Measurements from ENCODE around the gene SIGMAR1.

Gene SIGMAR1

GRCh38 chr9:34625186-34625486 is 12.5 kb downstream of the SIGMAR1 start:
- no peaks in the 10 kb centered on the region for H4K20me1 ChIP-seq (ENCODE audit: insufficient read depth, low read length, poor library complexity, severe bottlenecking)
- peaks cover 40% of the 10 kb centered on the region for H3K27me3 ChIP-seq (ENCODE audit: insufficient read depth, low read length, poor library complexity, severe bottlenecking)
- H3K9me3 ChIP-seq (ENCODE audit: insufficient read depth, low read depth, low read length), result no peaks in the 10 kb centered on the region
- H2AFZ ChIP-seq (ENCODE audit: low read length), result no peak overlapping the region
- no peak overlapping the region for H3K4me3 ChIP-seq (ENCODE audit: low read length, poor library complexity, severe bottlenecking)
- peaks cover 4% of the 10 kb centered on the region for H3K4me1 ChIP-seq (ENCODE audit: insufficient read depth, low read length, poor library complexity, severe bottlenecking)
- H3K4me2 ChIP-seq (ENCODE audit: low read depth, low read length, poor library complexity, severe bottlenecking), result no peak overlapping the region
- H3K79me2 ChIP-seq (ENCODE audit: insufficient read depth, low read length), result 0 out of 2 replicates have a peak, but pooled peaks cover under 1% of the 10 kb centered on the region
- H3K9me2 ChIP-seq (replicated peaks; ENCODE audit: low read depth, low read length), result no peaks in the 10 kb centered on the region
- H3K9ac ChIP-seq (ENCODE audit: low read depth, low read length, poor library complexity, severe bottlenecking), result no peak overlapping the region
- H3K36me3 ChIP-seq (ENCODE audit: insufficient read depth, low read length), result no peaks in the 10 kb centered on the region
- TF ChIP-seq, protein P1, sequence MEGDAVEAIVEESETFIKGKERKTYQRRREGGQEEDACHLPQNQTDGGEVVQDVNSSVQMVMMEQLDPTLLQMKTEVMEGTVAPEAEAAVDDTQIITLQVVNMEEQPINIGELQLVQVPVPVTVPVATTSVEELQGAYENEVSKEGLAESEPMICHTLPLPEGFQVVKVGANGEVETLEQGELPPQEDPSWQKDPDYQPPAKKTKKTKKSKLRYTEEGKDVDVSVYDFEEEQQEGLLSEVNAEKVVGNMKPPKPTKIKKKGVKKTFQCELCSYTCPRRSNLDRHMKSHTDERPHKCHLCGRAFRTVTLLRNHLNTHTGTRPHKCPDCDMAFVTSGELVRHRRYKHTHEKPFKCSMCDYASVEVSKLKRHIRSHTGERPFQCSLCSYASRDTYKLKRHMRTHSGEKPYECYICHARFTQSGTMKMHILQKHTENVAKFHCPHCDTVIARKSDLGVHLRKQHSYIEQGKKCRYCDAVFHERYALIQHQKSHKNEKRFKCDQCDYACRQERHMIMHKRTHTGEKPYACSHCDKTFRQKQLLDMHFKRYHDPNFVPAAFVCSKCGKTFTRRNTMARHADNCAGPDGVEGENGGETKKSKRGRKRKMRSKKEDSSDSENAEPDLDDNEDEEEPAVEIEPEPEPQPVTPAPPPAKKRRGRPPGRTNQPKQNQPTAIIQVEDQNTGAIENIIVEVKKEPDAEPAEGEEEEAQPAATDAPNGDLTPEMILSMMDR (conservative IDR thresholded peaks at IDR 0.05; ENCODE audit: low read length), result no peak
- TF ChIP-seq EZH2phosphoT487 (IDR thresholded peaks at IDR 0.05; ENCODE audit: borderline replicate concordance), result no peak
- H3F3A ChIP-seq (ENCODE audit: low read depth), result no peaks in the 10 kb centered on the region

DNA sequence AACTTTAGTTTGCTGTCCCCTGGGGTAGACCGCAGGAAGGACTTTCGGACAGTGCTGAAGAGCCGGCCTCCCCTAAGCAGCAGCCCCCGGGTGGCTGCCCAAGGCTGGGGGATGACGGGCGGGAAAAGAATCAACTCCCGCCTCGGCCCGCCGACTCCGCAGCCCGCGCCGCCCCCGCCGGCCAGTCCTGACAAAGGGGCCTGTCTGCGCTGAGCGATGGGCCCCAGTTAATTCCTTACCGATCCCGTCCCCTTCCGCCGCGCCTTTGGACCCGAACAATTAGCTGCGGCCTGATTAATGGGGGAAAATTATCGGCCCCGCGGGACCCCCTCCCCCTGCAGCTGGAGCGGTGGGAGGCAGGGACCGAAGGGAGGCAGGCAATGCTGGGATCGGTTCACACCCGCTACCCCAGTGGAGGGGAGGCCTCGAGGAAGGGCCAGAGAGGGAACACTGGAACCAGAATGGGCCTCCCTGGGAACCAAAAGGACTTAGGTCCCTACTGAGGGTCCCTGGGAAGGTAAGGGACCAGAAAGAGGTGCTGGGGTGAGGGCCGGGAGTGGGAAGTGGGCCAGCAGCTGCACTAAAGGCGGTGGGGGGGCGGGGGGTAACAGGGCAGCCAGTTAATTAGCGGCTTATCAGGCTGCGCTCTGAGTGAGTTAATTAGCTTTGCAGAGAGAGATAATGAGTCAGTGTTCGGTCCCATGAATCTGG is 13.0 kb downstream of the SIGMAR1 start:
- no peaks in the 10 kb centered on the region for H4K20me1 ChIP-seq (ENCODE audit: insufficient read depth, low read length, poor library complexity, severe bottlenecking)
- no peak overlapping the region for H3K4me3 ChIP-seq (ENCODE audit: low read length, poor library complexity, severe bottlenecking)
- peaks cover 40% of the 10 kb centered on the region for H3K27me3 ChIP-seq (ENCODE audit: insufficient read depth, low read length, poor library complexity, severe bottlenecking)
- H3F3A ChIP-seq (ENCODE audit: low read depth), result no peaks in the 10 kb centered on the region
- no peaks in the 10 kb centered on the region for H3K9me2 ChIP-seq (replicated peaks; ENCODE audit: low read depth, low read length)
- H3K9me3 ChIP-seq (ENCODE audit: insufficient read depth, low read depth, low read length), result no peaks in the 10 kb centered on the region
- H3K79me2 ChIP-seq (ENCODE audit: insufficient read depth, low read length), result peaks cover 6% of the 10 kb centered on the region; the same call in 1 of the 2 replicates
- peaks cover 7% of the 10 kb centered on the region for H3K4me1 ChIP-seq (ENCODE audit: insufficient read depth, low read length, poor library complexity, severe bottlenecking)
- no peaks in the 10 kb centered on the region for H3K36me3 ChIP-seq (ENCODE audit: insufficient read depth, low read length)
- TF ChIP-seq, protein P1 (conservative IDR thresholded peaks at IDR 0.05; ENCODE audit: low read length), result no peak
- no peak for TF ChIP-seq EZH2phosphoT487 (IDR thresholded peaks at IDR 0.05; ENCODE audit: borderline replicate concordance)
- no peak overlapping the region for H3K4me2 ChIP-seq (ENCODE audit: low read depth, low read length, poor library complexity, severe bottlenecking)
- no peak overlapping the region for H3K9ac ChIP-seq (ENCODE audit: low read depth, low read length, poor library complexity, severe bottlenecking)
- H2AFZ ChIP-seq (ENCODE audit: low read length), result no peak overlapping the region

GRCh38 chr9:34623374-34624235 is 14.0 kb downstream of the SIGMAR1 start:
- Histone ChIP-seq H3K4me3 (ENCODE audit: low read length, poor library complexity, severe bottlenecking) (no peak overlapping the region), H3K36me3 (ENCODE audit: insufficient read depth, low read length) (no peaks in the 10 kb centered on the region), H3K9me2 (replicated peaks; ENCODE audit: low read depth, low read length) (no peaks in the 10 kb centered on the region), H4K20me1 (ENCODE audit: insufficient read depth, low read length, poor library complexity, severe bottlenecking) (no peaks in the 10 kb centered on the region), H3K79me2 (ENCODE audit: insufficient read depth, low read length) (peaks cover 13% of the 10 kb centered on the region; the same call in 1 of the 2 replicates), H3F3A (ENCODE audit: low read depth) (no peaks in the 10 kb centered on the region), H3K4me2 (ENCODE audit: low read depth, low read length, poor library complexity, severe bottlenecking) (no peak overlapping the region), H3K9ac (ENCODE audit: low read depth, low read length, poor library complexity, severe bottlenecking) (no peak overlapping the region), H3K27me3 (ENCODE audit: insufficient read depth, low read length, poor library complexity, severe bottlenecking) (peaks cover 33% of the 10 kb centered on the region), H2AFZ (ENCODE audit: low read length) (no peak overlapping the region), H3K4me1 (ENCODE audit: insufficient read depth, low read length, poor library complexity, severe bottlenecking) (peaks cover 16% of the 10 kb centered on the region), H3K9me3 (ENCODE audit: insufficient read depth, low read depth, low read length) (no peaks in the 10 kb centered on the region)
- TF ChIP-seq, protein P1 (conservative IDR thresholded peaks at IDR 0.05; ENCODE audit: low read length), result no peak
- TF ChIP-seq EZH2phosphoT487 (IDR thresholded peaks at IDR 0.05; ENCODE audit: borderline replicate concordance), result no peak

All from Loucy (cell line).